Activated CD4-positive, alpha-beta T cell treated with anti-CD3 and anti-CD28 coated beads for 1 hour (primary cell): ENCODE results near the gene CHFR.
A peak's percentile ranks its signal among the peaks of the same experiment; 100 is the strongest.
"Not testable (repeated sequence)": the region's sequence is repeated elsewhere in the genome, so short reads cannot be mapped to it uniquely, and the experiment has no call there.

Experiments used
- DNase-seq: peaks from one replicate; pipeline ENCODE4 v3.0.0-alpha.2; 2020

CHFR gene

GRCh38 chr12:132887513-132888351 is at the start of gene CHFR:
CHFR (minus strand) TSS chr12:132887605; CDS start chr12:132887328, 277 bp downstream.
- peak; percentile 90 for DNase-seq

- not testable (repeated sequence) for DNase-seq
Observed at GRCh38 chr12:132936921-132937320, 49.5 kb upstream of the CHFR start.

- DNase-seq = no peak
Observed at GRCh38 chr12:132936163-132936562, 48.8 kb upstream of the CHFR start.

- no peak for DNase-seq
Observed at GRCh38 chr12:132926415-132926833, 39.0 kb upstream of the CHFR start.

- DNase-seq = no peak
Observed at GRCh38 chr12:132925597-132926414, 38.4 kb upstream of the CHFR start.

- no peak for DNase-seq
Observed at GRCh38 chr12:132924356-132924755, 37.0 kb upstream of the CHFR start.

GRCh38 chr12:132923356-132923909 is 36.0 kb upstream of the CHFR start:
- DNase-seq = no peak

- DNase-seq = no peak
Observed at GRCh38 chr12:132922676-132923075, 35.3 kb upstream of the CHFR start.

GRCh38 chr12:132921685-132922084 is 34.3 kb upstream of the CHFR start:
- DNase-seq = no peak

DNA sequence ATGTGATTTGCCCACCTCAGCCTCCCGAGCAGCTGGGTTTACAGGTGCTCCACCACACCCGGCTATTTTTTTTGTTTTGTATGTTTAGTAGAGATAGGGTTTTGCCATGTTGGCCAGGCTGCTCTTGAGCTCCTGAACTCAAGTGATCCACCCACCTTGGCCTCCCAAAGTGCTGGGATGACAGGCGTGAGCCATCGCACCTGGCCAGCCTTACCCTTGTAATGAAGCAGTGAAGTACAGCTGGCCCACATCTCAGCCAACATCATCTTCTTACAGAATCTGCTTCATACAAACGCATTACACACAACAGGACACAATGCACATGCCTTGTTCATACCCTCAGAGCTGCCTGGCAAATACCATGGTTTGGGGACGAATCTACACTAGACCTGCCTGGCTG is 31.3 kb upstream of the CHFR start:
- no peak for DNase-seq

DNA sequence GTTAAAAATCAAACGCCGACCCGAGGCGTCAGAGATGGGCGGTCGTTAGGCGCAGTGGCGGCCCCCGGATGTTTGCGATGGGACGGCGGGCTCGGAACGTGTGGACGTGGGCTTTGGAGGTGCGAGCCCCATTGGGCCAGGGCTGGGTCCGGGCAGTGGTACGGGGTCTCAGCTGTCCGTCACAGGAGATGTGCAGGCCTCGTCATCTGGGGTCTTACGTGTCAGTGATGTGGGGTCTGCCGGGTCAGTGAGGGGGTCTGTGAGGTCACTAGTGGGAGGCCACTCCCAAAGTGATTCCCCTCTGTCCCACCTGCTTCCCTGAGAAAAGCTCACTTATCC is 21.6 kb upstream of the CHFR start:
- DNase-seq = no peak

DNA sequence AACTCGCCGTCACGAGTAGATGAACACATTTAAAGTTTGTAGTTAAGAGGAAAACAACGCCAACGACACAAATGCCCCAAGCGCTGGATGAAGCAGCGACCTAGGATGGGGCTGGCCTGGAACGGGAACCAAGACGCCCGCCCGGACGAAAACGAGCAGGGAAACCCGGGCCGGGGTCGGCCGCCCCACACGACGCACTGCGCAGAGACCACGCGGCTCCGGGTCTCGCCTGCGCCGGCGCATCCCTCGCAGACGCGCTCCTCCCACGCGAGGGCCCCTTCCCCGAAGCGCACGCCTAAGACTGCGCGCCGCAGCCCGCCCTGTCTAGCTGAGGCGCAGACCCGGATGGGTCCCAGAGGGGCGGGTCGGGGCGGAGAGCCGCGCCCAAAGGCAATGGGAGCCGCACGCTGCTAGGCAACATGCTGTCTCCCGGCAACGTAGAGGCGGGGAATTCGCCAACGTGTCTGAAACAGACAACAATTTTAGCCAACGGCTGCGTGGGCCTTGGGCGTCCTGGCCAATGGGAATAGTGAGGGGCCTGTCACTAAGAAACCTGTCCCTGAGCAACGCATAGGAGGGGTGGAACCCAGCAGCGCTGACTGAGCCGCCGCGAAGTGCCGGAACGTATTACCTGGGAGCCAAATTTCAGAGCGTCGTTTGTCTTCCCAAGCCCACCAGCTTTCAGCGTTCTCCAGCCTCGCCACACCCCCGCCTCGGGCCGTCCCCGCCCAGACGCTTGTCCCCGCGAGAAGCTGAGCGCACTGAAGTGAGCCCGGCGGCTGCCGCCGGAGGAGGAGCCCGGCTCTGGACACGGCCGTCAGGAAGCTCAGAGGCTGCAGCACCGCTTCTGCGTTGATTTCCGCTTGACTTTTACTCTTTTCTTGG is 21.0 kb upstream of the CHFR start:
- peak; percentile 93 for DNase-seq

- not testable (repeated sequence) for DNase-seq
Observed at GRCh38 chr12:132907789-132908144, 20.4 kb upstream of the CHFR start.

DNA sequence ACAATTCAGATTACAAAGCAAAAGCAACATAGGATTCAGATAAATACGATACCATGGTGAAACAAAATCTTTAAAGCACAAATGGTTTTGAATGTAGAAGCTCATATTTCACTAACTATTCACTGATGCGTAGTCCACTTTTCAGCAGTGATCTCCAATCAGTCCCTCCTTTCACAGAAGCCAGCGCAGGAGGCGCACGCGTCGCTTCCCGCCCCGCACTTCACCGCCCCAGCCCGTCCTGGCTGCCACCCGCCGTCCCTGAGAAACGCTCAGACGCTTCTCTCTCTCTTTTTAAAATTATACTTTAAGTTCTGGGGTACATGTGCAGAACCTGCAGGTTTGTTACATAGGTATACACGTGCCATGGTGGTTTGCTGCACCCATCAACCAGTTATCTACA is 19.8 kb upstream of the CHFR start:
- DNase-seq = no peak

DNA sequence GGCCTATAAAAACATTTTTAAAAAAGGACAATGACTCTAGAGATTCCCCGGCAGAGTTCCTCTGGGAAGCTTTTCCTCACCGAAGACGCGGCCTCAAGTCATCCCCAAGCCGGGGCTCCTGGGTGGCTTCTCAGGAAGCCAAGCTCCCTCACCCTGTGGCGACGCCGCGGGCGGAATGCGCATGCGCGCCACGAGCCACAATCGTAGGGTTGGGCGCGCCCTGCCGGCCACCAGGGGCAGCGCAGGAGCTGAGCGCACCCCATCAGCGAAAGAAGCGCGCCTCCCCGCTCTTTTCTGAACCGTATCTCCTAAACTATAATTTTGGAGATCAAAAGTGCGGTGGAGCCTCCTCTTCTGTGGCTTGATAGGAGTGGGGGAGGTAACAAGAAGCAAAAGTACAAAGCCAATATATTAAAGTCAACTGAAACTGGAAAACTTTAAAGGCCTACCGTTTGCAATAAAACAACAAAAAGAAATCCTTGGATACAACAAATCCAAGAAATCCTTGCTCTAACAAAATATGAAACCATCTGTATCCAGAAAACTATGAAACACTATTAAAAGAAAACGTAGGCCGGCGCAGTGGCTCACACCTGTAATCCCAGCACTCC is 17.4 kb upstream of the CHFR start:
- peak; percentile 89 for DNase-seq

- no peak for DNase-seq
Observed at GRCh38 chr12:132899033-132899432, 11.6 kb upstream of the CHFR start.

- DNase-seq = no peak
Observed at GRCh38 chr12:132888852-132889251, 1.4 kb upstream of the CHFR start.

DNA sequence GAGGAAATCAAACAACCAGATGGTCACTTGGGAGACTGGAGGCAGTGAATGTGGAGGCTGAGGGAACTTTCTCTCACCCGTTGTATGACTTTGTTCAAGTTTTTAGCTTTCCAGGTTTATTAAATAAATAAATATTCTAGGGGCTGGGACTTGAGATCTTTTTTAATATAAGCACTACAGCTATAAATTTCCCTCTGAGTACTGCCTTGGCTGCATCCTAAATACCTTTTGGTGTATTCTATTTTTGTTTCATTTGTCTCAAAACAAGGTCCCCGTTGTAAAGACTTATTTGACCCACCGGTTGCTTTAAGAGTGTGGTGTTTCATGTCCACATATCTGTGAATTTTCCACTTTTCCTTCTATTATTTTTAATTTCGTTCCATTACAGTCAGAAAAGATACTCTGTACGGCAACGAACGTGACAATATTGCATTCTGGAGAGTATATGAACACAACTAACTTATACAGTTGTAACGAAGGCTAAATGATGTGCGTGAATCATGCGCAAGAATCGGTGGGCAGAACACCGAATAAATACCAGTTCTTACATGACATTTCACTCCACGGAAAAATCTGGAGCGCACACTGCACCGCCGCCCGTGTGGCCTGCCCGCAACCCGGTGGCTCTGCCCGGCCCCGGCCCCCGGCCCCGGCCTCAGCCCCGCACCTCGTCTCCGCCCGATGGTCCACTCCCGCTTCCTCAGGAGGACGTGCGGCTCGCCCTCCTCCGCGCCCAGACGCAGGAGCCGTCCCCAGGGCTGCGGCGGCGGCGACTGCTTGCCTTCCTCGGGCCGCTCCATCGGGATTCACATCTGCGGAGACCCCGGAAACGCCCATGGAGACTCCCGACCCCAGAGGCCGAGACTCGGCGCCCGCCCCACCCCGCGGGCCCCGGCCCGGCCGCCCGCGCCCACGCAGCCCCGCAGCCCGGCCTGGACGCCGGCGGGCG is 602 bp downstream of the CHFR start:
- DNase-seq = no peak

GRCh38 chr12:132881818-132882217 is 5.6 kb downstream of the CHFR start:
- DNase-seq = no peak

GRCh38 chr12:132874620-132875019 is 12.8 kb downstream of the CHFR start:
- not testable (repeated sequence) for DNase-seq

GRCh38 chr12:132874175-132874574 is 13.2 kb downstream of the CHFR start:
- DNase-seq = no peak
